PC-9 (cell line): ENCODE data around the gene CNOT1. TPM values are rescaled to one million over a fixed set of nuclear protein-coding genes. Genes with fewer than 3 reads are reported as not detected.

Source experiments
- BruUV-seq: library from RNA; stranded (reverse); fragments of 400-500 nt; replicated peaks from 2 replicates; lab custom pipeline; 2021; lab: Mats Ljungman, UMichigan
- CTCF ChIA-PET: fragments of 300-600 bp; sonication (Branson Sonifier 250); formaldehyde crosslinking; loops from one replicate; lab custom pipeline; 2022; ENCODE audit warnings: antibody characterized with exemption; lab: Charles Lee
- POLR2A ChIA-PET: fragments of 300-600 bp; sonication (Branson Sonifier 250); formaldehyde crosslinking; loops from one replicate; lab custom pipeline; 2022; ENCODE audit warnings: antibody characterized with exemption; ENCODE audit not compliant: unreplicated experiment; lab: Charles Lee
- DNase-seq, 2 experiments: peaks; one replicate each; pipeline versions ENCODE4 v3.0.0 to v3.0.0-alpha.2; 2015 to 2022; ENCODE audit warnings: mixed read lengths in 1 of 2
- H2AFZ ChIP-seq: fragments of 200-600 bp; sonication (generic); 2 replicates; pipeline ENCODE4 v1.8.1; 2017; ENCODE audit warnings: antibody characterized with exemption
- H3F3A ChIP-seq: fragments of 200-600 bp; sonication (generic); 2 replicates; pipeline ENCODE4 v1.8.1; 2017; ENCODE audit warnings: antibody characterized with exemption, mild to moderate bottlenecking, low read depth; ENCODE audit not compliant: insufficient read depth
- H3K27ac ChIP-seq: fragments of 200-600 bp; sonication (generic); 2 replicates; pipeline ENCODE4 v1.6.1; 2016; ENCODE audit warnings: mixed run types
- H3K27me3 ChIP-seq: fragments of 200-600 bp; sonication (generic); 2 replicates; pipeline ENCODE4 v1.6.1; 2016; ENCODE audit warnings: low read depth, mixed run types; ENCODE audit not compliant: insufficient read depth
- H3K36me3 ChIP-seq: fragments of 200-600 bp; sonication (generic); 2 replicates; pipeline ENCODE4 v1.6.1; 2016; ENCODE audit warnings: low read depth, mixed run types
- H3K4me1 ChIP-seq: fragments of 200-600 bp; sonication (generic); replicated peaks from 2 replicates; pipeline ENCODE4 v1.6.1; 2016; ENCODE audit warnings: mixed run types; ENCODE audit not compliant: insufficient read depth
- H3K4me2 ChIP-seq: fragments of 200-600 bp; sonication (generic); 2 replicates; pipeline ENCODE4 v1.6.1; 2017; ENCODE audit warnings: mixed run types
- H3K4me3 ChIP-seq: fragments of 200-600 bp; sonication (generic); 2 replicates; pipeline ENCODE4 v1.6.1; 2016; ENCODE audit warnings: mixed run types
- H3K79me2 ChIP-seq: fragments of 200-600 bp; sonication (generic); 2 replicates; pipeline ENCODE4 v1.6.1; 2017; ENCODE audit warnings: low read depth, mixed run types
- H3K9me2 ChIP-seq: fragments of 200-600 bp; sonication (generic); 2 replicates; pipeline ENCODE4 v1.8.1; 2017; ENCODE audit warnings: mild to moderate bottlenecking; ENCODE audit not compliant: insufficient read depth
- H3K9me3 ChIP-seq: fragments of 200-600 bp; sonication (generic); 2 replicates; pipeline ENCODE4 v1.8.1; 2016; ENCODE audit warnings: low read depth; ENCODE audit not compliant: insufficient read depth
- H4K20me1 ChIP-seq: fragments of 200-600 bp; sonication (generic); 2 replicates; pipeline ENCODE4 v1.8.1; 2017; ENCODE audit not compliant: insufficient read depth
- EZH2 ChIP-seq: fragments of 200-600 bp; sonication (generic); IDR thresholded peaks from 2 replicates; pipeline ENCODE4 v1.8.0; 2017; ENCODE audit warnings: antibody characterized with exemption, low read depth
- intact Hi-C: fragments of 100-400 bp; cut with micrococcal nuclease; formaldehyde crosslinking; loops from one replicate; pipeline ENCODE4 v1.10.0; 2022; ENCODE audit not compliant: unreplicated experiment
- total RNA-seq: library from RNA; stranded (reverse); gene quantifications from 2 replicates; pipeline ENCODE4 v1.2.3, GENCODE V29; 2021
- TF ChIP-seq, protein P1 (sequence below): fragments of 200-600 bp; sonication (generic); conservative IDR thresholded peaks from 2 replicates; pipeline ENCODE4 v1.6.1; 2017; ENCODE audit warnings: mixed run types, antibody characterized with exemption, mild to moderate bottlenecking, moderate library complexity

CNOT1 gene
- total RNA-seq, 1 experiment from 2014 or later: 233 TPM

- no peak overlapping the region for H3K27ac ChIP-seq
- H2AFZ ChIP-seq: no peak overlapping the region
- POLR2A ChIA-PET: no interaction called here
- H3F3A ChIP-seq: 0 out of 2 replicates have a peak, but pooled peaks cover 8% of the 10 kb centered on the region
- DNase-seq: no peak
- 0 out of 2 replicates have a peak, but pooled peaks cover 5% of the 10 kb centered on the region for H4K20me1 ChIP-seq
- peaks cover 20% of the 10 kb centered on the region for H3K79me2 ChIP-seq
- intact Hi-C loops: loop anchor here (10.0 kb wide), 2 partner anchors 125 to 485 kb away; partner anchors contain the start of gene MMP15
- no peaks in the 10 kb centered on the region for H3K9me3 ChIP-seq
- BruUV-seq: no TSS peak
- TF ChIP-seq, protein P1, sequence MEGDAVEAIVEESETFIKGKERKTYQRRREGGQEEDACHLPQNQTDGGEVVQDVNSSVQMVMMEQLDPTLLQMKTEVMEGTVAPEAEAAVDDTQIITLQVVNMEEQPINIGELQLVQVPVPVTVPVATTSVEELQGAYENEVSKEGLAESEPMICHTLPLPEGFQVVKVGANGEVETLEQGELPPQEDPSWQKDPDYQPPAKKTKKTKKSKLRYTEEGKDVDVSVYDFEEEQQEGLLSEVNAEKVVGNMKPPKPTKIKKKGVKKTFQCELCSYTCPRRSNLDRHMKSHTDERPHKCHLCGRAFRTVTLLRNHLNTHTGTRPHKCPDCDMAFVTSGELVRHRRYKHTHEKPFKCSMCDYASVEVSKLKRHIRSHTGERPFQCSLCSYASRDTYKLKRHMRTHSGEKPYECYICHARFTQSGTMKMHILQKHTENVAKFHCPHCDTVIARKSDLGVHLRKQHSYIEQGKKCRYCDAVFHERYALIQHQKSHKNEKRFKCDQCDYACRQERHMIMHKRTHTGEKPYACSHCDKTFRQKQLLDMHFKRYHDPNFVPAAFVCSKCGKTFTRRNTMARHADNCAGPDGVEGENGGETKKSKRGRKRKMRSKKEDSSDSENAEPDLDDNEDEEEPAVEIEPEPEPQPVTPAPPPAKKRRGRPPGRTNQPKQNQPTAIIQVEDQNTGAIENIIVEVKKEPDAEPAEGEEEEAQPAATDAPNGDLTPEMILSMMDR: no peak
- no peak for TF ChIP-seq EZH2
- H3K36me3 ChIP-seq: no peaks in the 10 kb centered on the region
- H3K4me1 ChIP-seq: peaks cover 6% of the 10 kb centered on the region; the same call in 1 of the 2 replicates
- no peaks in the 10 kb centered on the region for H3K27me3 ChIP-seq
- no peak overlapping the region for H3K4me3 ChIP-seq
- CTCF ChIA-PET: no interaction called here
- H3K4me2 ChIP-seq: no peak overlapping the region
- no peaks in the 10 kb centered on the region for H3K9me2 ChIP-seq
These were observed 119.4 kb downstream of the CNOT1 start for GRCh38 chr16:58510097-58510775.

- no peaks in the 10 kb centered on the region for H3K9me3 ChIP-seq
- no peaks in the 10 kb centered on the region for H3K27me3 ChIP-seq
- H3K9me2 ChIP-seq: no peaks in the 10 kb centered on the region
- POLR2A ChIA-PET: no interaction called here
- H3K4me2 ChIP-seq: no peak overlapping the region
- H4K20me1 ChIP-seq: 0 out of 2 replicates have a peak, but pooled peaks cover 5% of the 10 kb centered on the region
- H3K4me1 ChIP-seq: peaks cover 6% of the 10 kb centered on the region; the same call in 1 of the 2 replicates
- CTCF ChIA-PET: no interaction called here
- H3K4me3 ChIP-seq: no peak overlapping the region
- no peaks in the 10 kb centered on the region for H3K36me3 ChIP-seq
- intact Hi-C loops: loop anchor here (10.0 kb wide), 2 partner anchors 125 to 485 kb away; partner anchors contain the start of gene MMP15
- no TSS peak for BruUV-seq
- no peak overlapping the region for H2AFZ ChIP-seq
- peaks cover 13% of the 10 kb centered on the region for H3K79me2 ChIP-seq
- no peak for TF ChIP-seq EZH2
- TF ChIP-seq, protein P1: no peak
- no peak for DNase-seq
- peaks cover 2% of the 10 kb centered on the region; the same call in 1 of the 2 replicates for H3F3A ChIP-seq
- H3K27ac ChIP-seq: no peak overlapping the region
These were observed 120.2 kb downstream of the CNOT1 start for GRCh38 chr16:58509256-58510096.

- POLR2A ChIA-PET: no interaction called here
- TF ChIP-seq, protein P1: no peak
- TF ChIP-seq EZH2: no peak
- 0 out of 2 replicates have a peak, but pooled peaks cover 5% of the 10 kb centered on the region for H4K20me1 ChIP-seq
- no peaks in the 10 kb centered on the region for H3K27me3 ChIP-seq
- no peak overlapping the region for H3K27ac ChIP-seq
- no peaks in the 10 kb centered on the region for H3K4me1 ChIP-seq
- no TSS peak for BruUV-seq
- no peak overlapping the region for H3K4me3 ChIP-seq
- CTCF ChIA-PET: no interaction called here
- no peak for DNase-seq
- H3F3A ChIP-seq: no peaks in the 10 kb centered on the region; the same call in 1 of the 2 replicates
- intact Hi-C loops: no loop called here
- H3K9me2 ChIP-seq: no peaks in the 10 kb centered on the region
- H3K79me2 ChIP-seq: peaks cover 6% of the 10 kb centered on the region
- H2AFZ ChIP-seq: no peak overlapping the region
- no peak overlapping the region for H3K4me2 ChIP-seq
- H3K9me3 ChIP-seq: no peaks in the 10 kb centered on the region
- H3K36me3 ChIP-seq: no peaks in the 10 kb centered on the region
These were observed 120.9 kb downstream of the CNOT1 start for GRCh38 chr16:58508671-58509251.
